Progenitor cell of endocrine pancreas (in vitro differentiated cells): ENCODE results near the gene DVL2. TPM values are rescaled to one million over a fixed set of nuclear protein-coding genes. Genes with fewer than 3 reads are reported as not detected.
A peak's percentile ranks its signal among the peaks of the same experiment; 100 is the strongest.
"Not testable (repeated sequence)": the region's sequence is repeated elsewhere in the genome, so short reads cannot be mapped to it uniquely, and the experiment has no call there.

Source experiments
- DNase-seq: peaks from one replicate; pipeline ENCODE4 v3.0.0; 2021; ENCODE audit warnings: low spot score; ENCODE audit not compliant: unreplicated experiment
- H3K27ac Mint-ChIP-seq: 2 replicates; pipeline ENCODE4 v1.8.0; 2021; ENCODE audit warnings: mild to moderate bottlenecking, moderate library complexity, mixed read lengths
- H3K27me3 Mint-ChIP-seq: 2 replicates; pipeline ENCODE4 v1.8.0; 2021; ENCODE audit warnings: mixed read lengths
- H3K36me3 Mint-ChIP-seq: 2 replicates; pipeline ENCODE4 v1.8.0; 2022; ENCODE audit warnings: mixed read lengths; ENCODE audit not compliant: insufficient read depth
- H3K4me1 Mint-ChIP-seq: 2 replicates; pipeline ENCODE4 v1.8.0; 2021; ENCODE audit warnings: low read depth, mixed read lengths
- H3K4me3 Mint-ChIP-seq: 2 replicates; pipeline ENCODE4 v1.8.0; 2021; ENCODE audit warnings: low read depth, mild to moderate bottlenecking, moderate library complexity, mixed read lengths
- H3K9me3 Mint-ChIP-seq: 2 replicates; pipeline ENCODE4 v1.8.0; 2021; ENCODE audit warnings: low read depth, mixed read lengths
- total RNA-seq: library from RNA; stranded (reverse); gene quantifications from 2 replicates; pipeline ENCODE4 v1.2.1, GENCODE V29; 2021
- TF ChIP-seq, protein P1 (sequence below): fragments of 200-600 bp; sonication (generic); IDR thresholded peaks from one replicate; pipeline ENCODE4 v1.5.0; 2021; ENCODE audit warnings: antibody characterized with exemption, mild to moderate bottlenecking; ENCODE audit not compliant: unreplicated experiment

The DVL2 gene
- total RNA-seq, 1 donor from 2014 or later: 104 TPM

DNA sequence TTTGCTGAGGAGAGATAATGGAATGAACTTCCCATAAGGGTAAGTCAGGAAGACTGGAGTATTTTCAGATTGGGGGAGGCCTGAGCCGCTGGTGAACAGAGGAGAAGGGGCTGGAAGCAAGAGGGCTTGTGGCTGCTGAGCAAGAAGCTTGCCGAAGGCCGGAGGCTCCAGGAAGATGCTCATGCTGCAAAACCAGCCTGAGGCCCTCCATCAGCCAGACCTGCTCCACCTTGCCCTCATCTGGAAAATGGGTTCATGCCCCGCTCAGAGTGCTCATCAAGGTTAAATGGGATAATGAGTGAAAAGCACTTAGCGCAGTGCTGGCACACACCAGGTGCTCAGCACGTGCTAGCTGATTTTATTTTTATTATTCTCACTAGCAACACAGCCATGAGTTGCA is 49.7 kb downstream of the DVL2 start:
- TF ChIP-seq, protein P1, sequence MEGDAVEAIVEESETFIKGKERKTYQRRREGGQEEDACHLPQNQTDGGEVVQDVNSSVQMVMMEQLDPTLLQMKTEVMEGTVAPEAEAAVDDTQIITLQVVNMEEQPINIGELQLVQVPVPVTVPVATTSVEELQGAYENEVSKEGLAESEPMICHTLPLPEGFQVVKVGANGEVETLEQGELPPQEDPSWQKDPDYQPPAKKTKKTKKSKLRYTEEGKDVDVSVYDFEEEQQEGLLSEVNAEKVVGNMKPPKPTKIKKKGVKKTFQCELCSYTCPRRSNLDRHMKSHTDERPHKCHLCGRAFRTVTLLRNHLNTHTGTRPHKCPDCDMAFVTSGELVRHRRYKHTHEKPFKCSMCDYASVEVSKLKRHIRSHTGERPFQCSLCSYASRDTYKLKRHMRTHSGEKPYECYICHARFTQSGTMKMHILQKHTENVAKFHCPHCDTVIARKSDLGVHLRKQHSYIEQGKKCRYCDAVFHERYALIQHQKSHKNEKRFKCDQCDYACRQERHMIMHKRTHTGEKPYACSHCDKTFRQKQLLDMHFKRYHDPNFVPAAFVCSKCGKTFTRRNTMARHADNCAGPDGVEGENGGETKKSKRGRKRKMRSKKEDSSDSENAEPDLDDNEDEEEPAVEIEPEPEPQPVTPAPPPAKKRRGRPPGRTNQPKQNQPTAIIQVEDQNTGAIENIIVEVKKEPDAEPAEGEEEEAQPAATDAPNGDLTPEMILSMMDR: no peak
- Mint-ChIP-seq H3K36me3 (peaks cover 3% of the 10 kb centered on the region), H3K4me3 (no peak overlapping the region), H3K9me3 (no peaks in the 10 kb centered on the region), H3K4me1 (no peaks in the 10 kb centered on the region), H3K27me3 (no peaks in the 10 kb centered on the region), H3K27ac (peak overlapping the region; percentile 73)
- no peak for DNase-seq

DNA sequence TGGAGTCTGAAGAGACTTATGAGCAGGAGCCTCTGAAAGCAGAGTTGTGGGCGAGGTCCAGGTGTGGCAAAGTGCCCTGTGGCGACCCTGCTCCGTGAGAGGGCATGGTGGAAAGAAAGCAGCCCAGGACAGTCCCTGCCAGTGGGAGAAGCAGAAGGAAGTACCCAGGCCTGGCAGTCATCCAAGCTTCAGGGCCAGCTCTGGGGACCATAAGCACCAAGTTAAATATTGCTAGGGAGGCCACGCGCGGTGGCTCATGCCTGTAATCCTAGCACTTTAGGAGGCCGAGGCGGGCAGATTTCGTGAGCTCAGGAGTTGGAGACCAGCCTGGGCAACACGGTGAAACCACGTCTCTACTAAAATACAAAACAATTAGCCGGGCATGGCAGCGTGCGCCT is 50.2 kb downstream of the DVL2 start:
- H3K27ac Mint-ChIP-seq: peak overlapping the region; percentile 2

DNA sequence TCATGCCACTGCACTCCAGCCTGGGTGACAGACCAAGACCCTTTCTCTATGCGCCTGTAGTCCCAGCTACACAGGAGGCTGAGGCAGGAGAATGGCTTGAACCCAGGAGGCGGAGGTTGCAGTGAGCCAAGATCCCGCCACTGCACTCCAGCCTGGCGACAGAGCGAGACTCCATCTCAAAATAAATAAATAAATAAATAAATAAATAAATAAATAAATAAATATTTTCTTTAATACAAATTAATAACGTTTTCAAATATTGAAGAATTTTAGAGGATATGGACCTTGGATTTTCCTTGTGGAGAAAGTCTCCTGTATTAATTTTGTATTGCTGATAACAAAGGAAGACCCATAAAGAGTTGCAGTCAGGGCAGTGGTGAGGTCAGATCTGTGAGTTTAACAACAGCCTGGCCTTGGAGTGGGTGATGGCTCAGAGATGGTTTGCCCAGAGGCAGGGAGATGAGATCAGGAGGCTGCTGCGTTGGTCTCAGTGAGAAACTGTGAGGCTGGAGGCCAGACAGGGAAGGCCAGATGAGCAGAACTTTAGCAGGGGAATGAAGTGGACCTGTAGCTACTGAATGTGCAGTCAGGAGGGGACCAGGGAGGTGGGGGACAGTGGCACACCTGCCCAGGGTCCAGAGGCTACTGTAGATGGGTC is 50.8 kb downstream of the DVL2 start:
- Mint-ChIP-seq H3K36me3 (no peaks in the 10 kb centered on the region), H3K4me1 (no peaks in the 10 kb centered on the region), H3K27me3 (no peaks in the 10 kb centered on the region), H3K27ac (peak overlapping the region; percentile 2), H3K9me3 (no peaks in the 10 kb centered on the region), H3K4me3 (no peak overlapping the region)
- DNase-seq: no peak
- TF ChIP-seq, protein P1: no peak

More for the DNA sequence above, 50.2 kb downstream of the DVL2 start:
- Mint-ChIP-seq H3K4me1 (no peaks in the 10 kb centered on the region), H3K36me3 (no peaks in the 10 kb centered on the region), H3K27me3 (no peaks in the 10 kb centered on the region), H3K4me3 (no peak overlapping the region), H3K9me3 (no peaks in the 10 kb centered on the region)
- DNase-seq: no peak
- TF ChIP-seq, protein P1: no peak

DNA sequence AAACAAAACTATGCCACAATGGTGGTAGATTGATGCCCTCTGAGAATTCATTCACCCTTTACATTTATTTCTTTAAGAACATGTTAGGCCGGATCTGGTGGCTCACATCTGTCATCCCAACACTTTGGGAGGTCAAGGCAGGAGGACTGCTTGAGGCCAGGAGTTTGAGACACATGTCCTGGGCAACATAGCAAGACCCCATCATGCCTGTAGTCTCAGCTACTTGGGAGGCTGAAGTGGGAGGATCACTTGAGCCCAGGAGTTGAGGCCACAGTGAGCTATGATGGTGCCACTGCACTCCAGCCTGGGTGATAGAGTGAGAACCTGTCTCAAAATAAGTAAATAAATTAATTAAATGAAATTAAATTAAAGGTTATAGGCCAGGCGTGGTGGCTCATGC is 52.2 kb downstream of the DVL2 start:
- not testable (repeated sequence) for H3K27ac Mint-ChIP-seq, H3K4me1 Mint-ChIP-seq, DNase-seq, H3K27me3 Mint-ChIP-seq, H3K36me3 Mint-ChIP-seq, H3K9me3 Mint-ChIP-seq, H3K4me3 Mint-ChIP-seq

DNA sequence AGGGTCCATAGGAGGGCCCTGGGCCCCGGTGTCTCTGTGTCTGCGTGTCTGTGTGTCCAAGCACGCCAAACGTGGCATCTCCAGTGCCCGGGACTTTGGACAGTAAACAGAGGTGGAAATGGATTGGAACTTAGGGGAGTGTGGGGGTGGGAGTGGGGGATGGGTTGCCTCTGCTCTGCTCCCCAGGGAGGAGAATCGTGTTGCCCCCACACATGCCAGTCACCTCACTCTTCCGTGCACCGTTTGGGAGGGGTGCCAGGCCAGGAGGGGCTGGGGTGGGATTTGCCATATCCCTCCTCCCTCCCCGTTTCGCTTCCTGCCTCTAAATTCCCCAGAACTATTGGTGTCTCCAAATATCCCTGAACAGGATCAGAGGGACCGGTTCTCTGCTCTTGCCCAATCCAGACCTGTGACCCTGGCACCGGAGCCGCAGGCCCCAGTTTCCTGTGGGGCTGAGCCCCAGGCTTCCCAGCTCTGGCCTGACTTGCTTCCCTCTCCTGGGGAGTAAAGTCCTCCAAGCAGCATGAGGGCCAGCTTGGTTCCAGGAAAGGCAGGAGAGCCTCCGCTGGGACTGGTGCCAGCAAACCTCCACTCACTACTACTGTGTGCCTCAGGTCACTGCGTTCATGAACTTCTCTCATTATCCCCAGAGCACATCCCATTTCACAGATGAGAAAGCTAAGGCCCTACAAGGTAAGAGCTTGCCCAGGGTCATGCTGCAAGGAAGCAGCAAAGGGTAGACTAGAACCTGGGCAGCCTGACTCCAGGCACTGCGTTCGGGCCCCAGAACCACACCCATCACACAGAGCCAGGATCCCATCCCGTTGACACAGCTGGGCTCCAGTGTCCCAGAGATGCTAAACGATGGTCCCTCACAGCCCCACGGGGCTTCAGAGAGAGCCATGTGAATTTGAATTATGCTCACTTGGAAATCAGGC is 54.7 kb downstream of the DVL2 start, which contains the start of gene ASGR1:
Gene ASGR1 (minus strand): TSS at position 54 of the 938 bp plus-strand sequence. CDS start 807 bp downstream, outside the sequence.
- H3K36me3 Mint-ChIP-seq: no peaks in the 10 kb centered on the region
- no peaks in the 10 kb centered on the region for H3K27me3 Mint-ChIP-seq
- H3K4me1 Mint-ChIP-seq: peaks cover 8% of the 10 kb centered on the region
- H3K4me3 Mint-ChIP-seq: no peak within 1 kb of the TSS
- H3K9me3 Mint-ChIP-seq: no peaks in the 10 kb centered on the region
- H3K27ac Mint-ChIP-seq: peak within 1 kb of the TSS; percentile 91
- no peak for DNase-seq
- TF ChIP-seq, protein P1: no peak
